ENCODE data around the gene SFI1.

DNA sequence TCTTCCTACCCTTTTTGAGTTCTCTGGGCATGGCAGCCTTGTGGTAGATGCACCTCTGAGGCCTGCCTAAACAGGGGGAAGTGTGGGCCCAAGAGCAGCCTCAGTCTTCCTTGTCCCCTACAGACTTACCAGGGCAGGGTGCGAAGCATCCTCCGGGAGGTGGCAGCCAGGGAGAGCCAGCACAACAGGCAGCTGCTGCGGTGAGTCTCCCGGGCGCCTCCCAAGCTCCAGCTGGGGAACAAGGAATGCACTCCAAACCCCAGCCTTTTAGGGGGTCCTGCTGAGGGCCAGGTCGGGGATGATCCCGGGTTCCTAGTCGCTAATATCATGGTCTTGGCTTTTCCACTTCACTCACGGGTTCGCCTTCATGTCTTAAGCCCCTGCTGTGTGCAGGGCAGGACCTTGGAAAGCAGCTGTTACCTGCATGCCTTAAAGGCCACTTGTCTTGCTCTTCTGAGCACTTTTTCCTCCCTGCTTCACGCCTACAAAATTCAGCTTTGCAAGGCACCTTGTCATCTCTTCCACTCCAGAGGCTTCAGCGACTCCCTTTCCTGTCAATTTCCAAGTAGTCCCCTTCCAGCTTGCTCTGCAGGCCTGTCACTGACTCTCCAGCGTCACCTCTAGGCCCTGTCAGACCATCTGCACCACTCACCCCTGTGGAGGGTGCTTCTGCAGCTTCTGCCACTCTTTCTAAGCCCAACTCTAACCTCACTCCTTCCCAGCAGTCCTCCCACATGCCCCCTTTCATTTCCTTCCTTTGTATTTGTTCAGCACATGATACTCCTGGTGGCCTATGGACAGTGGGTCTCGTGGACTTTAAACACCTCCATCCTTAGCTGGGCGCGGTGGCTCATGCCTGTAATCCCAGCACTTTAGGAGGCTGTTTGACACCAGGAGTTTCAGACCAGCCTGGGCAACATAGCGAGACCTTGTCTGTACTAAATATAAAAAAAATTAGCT, 108.7 kb downstream of the SFI1 start:
- TF ChIP-seq, protein P1, sequence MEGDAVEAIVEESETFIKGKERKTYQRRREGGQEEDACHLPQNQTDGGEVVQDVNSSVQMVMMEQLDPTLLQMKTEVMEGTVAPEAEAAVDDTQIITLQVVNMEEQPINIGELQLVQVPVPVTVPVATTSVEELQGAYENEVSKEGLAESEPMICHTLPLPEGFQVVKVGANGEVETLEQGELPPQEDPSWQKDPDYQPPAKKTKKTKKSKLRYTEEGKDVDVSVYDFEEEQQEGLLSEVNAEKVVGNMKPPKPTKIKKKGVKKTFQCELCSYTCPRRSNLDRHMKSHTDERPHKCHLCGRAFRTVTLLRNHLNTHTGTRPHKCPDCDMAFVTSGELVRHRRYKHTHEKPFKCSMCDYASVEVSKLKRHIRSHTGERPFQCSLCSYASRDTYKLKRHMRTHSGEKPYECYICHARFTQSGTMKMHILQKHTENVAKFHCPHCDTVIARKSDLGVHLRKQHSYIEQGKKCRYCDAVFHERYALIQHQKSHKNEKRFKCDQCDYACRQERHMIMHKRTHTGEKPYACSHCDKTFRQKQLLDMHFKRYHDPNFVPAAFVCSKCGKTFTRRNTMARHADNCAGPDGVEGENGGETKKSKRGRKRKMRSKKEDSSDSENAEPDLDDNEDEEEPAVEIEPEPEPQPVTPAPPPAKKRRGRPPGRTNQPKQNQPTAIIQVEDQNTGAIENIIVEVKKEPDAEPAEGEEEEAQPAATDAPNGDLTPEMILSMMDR (IDR thresholded peaks at IDR 0.05; ENCODE audit: borderline replicate concordance, extremely low read depth, low read length, poor library complexity, severe bottlenecking): no peak
- TF ChIP-seq EZH2 (IDR thresholded peaks at IDR 0.05; ENCODE audit: borderline replicate concordance, low read depth, low read length, severe bottlenecking): no peak

Measured in DND-41 (cell line).